Vagina (tissue), 2 donors: Measurements from ENCODE around the gene GATA5.

Experiments used
- CTCF ChIP-seq, 3 experiments: fragments of 450-650 bp in 2 of 3; fragments of 200-600 bp in 1 of 3; sonication (generic) in 1 of 3; IDR thresholded peaks; one replicate each; pipeline ENCODE4 v1.5.1; 2017 to 2019; ENCODE audit warnings: antibody characterized with exemption in 3 of 3, mild to moderate bottlenecking in 2 of 3, moderate library complexity in 2 of 3
- POLR2A ChIP-seq, 2 donors: fragments of 450-650 bp; IDR thresholded peaks; one replicate each; pipeline ENCODE4 v1.6.1; 2017; ENCODE audit warnings: antibody characterized with exemption in 2 of 2, mild to moderate bottlenecking in 2 of 2, moderate library complexity in 2 of 2
- POLR2AphosphoS5 ChIP-seq, 2 donors: sonication (generic); formaldehyde crosslinking; IDR thresholded peaks; one replicate each; pipeline ENCODE4 v1.9.0; 2017; ENCODE audit warnings: antibody characterized with exemption in 2 of 2, mild to moderate bottlenecking in 2 of 2, low read depth in 1 of 2; ENCODE audit not compliant: insufficient read depth in 1 of 2

DNA sequence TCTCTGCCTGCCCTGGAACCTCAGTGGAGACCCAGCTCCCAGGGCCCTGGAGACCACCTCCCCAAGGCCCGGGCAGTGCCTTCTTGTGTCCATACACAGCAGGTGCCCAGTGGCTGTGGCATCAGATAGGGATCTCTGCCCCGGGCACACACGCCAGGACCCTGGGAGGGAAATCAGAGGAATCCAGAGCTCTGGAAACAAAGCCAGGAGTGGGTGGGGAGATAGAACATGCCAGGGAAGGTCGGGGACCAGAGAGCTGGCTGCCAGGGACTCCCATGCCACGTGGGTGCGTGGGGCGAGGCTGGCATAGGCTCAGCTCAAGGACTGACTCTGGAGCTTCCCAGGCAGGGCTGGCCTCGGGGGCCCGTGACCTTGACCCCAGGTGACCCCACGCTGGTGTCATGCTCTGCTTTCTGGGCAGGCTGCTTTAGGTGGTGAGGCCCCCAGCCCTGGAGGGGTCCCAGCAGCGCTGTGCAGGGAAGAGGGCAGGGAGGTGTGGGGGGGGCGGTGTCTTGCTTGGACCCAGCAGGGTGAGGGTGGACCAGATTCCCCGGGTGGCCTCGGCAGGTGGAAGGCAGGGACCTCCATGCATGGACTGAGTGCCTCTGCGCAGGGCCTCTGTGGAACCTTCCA, 17.6 kb upstream of the GATA5 start:
- no peak for TF ChIP-seq POLR2A (IDR thresholded peaks at IDR 0.05)
- no peak for TF ChIP-seq CTCF (IDR thresholded peaks at IDR 0.05)
- no peak for TF ChIP-seq POLR2AphosphoS5 (IDR thresholded peaks at IDR 0.05; ENCODE audit: insufficient read depth in 1 of 2, low read depth in 1 of 2)
